HG03103 (cell line): ENCODE data around the gene MUSTN1.

Experiments used
- ATAC-seq: cut with Tn5 transposase; IDR thresholded peaks from one replicate; pipeline ENCODE4 v1.9.1; 2021; ENCODE audit warnings: low read depth; ENCODE audit not compliant: unreplicated experiment

The MUSTN1 gene

DNA sequence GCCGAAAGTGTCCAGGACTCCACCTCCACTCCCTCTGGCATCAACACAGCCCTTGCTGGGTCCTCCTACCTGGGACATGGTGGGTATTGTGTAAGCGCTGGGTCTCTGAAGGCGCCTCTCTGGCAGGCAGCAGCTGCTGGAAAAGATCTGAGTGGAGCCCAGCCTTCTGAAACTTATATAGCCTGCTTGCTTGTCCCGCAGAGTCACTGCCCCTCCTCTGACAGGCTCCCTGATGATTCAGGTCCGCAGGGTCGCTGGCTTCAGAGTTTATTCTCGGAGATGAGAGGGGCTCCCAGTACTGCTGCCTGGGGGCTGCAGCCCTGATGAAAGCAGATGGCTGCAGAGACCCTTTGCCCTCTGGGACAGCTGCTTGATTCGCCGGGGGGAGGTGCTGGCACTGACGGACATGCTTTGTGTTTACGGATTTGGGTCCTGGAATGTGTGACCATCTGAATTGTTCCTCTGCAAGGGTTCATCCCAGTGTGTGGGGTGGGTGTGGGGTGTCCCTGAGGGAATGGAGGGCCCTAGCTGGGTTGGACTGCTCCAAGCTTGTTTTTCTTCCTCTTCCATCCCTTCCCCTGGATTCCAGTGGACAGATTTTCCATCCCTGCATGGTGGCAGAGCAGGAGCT is at the start of gene MUSTN1:
Gene MUSTN1, minus strand, starts transcription at position 149 of the 631 bp plus-strand sequence. Its CDS starts 71 bp downstream, at position 78.
- no peak for ATAC-seq

DNA sequence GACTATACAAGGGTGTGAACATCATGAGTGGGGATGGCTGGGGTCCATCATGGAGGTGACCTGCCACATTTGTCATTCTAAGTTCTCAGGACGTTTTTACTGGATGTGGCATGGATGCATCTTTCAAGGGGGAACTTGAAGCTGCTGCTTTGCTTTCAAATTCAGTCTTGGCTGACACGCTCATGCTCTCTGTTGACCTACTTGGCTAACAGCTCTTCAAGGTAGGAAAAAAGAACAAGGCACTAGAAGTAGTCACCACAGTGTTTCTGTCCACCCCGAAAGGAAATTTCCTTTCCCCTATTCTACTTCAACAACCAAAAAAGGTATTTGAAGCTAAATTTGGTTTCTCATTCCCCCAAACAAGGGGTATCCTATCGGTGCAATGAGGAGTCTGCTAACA is 47.6 kb upstream of the MUSTN1 start:
- no peak for ATAC-seq

DNA sequence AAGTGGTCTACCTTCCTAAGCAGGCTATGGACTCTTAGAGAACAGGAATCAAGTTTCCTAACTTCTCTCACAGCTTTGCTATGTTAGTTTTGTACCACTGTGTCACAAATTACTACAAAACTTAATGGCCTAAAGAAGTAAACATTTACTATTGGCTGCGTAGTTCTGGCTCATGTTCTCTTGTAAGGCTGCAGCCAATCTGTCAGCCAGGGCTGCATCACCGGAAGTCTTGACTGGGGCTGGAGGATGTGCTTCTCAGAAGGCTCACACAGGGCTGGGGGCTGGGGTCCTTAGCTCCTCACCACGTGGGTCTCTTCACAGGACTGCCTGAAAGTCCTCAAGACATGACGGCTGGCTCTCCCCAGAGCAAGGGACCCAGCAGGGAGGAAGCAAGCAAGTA is 47.1 kb upstream of the MUSTN1 start:
- ATAC-seq: no peak

DNA sequence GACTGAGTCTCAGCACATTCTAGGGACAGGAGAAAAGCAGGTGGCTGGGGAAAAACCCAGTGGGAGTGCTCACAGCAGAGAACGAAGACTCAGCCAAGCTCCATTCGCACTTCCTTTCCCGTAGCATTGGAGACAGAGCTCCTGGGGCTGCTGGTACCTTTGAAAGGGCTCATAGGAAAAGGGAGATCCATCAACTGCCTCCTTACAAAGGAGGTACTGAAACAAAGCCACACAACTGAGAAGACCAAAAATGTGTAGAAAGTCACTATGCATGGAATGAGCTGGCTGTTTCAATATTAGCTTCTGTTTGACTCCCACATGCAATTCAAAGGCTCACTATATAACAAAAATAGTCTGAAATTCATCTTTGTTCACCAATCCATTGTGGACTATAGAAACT is 45.7 kb upstream of the MUSTN1 start:
- no peak for ATAC-seq

DNA sequence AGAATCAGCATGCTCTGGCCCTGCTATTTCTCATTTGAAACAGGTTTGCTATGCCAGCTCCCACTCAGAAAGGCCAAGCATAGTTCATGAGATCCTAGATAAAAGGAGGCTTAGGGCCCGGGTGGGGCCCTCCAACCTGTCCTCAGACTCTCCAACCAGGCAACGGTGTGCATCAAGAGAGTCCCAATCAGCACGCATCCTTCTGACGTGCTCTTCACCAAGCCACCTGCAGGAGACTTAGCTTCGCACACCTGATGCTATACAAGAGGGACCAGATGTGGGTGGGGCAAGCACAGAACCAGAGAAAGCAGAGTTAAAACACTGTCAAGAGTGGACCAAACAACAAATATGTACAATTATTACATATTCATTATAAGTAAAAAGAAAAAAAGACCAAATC is 45.2 kb upstream of the MUSTN1 start:
- ATAC-seq: no peak

DNA sequence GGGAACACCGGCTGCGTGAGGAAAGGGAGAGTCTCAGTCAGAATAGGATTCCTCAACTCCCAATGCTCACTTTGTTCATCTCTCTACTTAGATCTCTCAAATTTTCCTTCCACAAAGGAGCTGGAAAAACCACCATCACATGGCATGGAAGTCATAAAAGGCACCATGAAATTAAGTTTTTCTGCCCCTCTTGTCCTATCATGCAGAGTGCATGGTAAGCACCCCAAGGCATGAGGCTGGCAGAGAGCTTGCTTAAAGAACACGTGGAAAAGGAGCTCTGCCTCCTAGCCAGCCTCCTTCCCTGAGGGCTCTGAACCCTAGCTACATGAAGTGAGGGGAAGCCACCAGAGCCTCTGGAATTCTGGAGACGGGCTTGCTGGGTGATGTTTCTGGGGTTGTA is 44.8 kb upstream of the MUSTN1 start:
- ATAC-seq: no peak

DNA sequence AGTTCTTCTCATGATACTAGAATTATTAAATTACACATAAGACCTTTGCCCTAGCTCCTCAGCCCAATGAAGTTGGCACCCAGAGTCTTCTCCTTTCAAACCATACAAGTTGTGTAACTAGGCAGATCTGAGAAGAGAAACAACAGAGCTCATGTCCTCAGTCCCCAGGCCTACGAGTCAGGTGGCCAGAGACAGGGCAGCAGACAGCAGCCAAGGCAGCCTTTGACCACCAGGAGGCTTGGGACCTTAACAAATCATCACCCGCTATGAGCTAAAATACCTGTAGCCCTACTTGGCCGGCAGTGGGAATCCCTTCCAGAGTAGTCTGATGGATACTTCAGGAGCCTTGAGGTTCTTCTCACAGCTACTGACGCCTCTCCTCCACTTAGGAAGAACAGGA is 44.3 kb upstream of the MUSTN1 start:
- ATAC-seq: no peak

DNA sequence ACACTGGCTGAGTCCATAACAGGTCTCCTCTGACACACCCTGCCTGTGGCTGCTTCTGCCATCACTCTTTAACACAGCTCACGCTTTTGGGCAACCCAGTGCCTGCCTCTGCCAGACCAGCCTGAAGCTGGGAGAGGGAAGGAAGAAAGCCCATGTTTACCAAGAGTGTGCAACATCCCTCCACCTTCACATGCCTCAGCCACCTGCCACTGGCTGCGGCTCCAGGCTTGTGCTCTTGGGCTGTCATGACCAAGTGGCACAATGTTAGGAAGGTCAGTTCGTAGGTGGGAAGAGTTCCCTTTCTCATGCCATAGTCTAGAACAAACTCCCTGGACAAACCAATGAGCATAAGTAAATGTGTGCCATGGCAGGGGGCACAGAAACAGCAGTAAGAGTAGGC is 42.3 kb upstream of the MUSTN1 start:
- no peak for ATAC-seq

DNA sequence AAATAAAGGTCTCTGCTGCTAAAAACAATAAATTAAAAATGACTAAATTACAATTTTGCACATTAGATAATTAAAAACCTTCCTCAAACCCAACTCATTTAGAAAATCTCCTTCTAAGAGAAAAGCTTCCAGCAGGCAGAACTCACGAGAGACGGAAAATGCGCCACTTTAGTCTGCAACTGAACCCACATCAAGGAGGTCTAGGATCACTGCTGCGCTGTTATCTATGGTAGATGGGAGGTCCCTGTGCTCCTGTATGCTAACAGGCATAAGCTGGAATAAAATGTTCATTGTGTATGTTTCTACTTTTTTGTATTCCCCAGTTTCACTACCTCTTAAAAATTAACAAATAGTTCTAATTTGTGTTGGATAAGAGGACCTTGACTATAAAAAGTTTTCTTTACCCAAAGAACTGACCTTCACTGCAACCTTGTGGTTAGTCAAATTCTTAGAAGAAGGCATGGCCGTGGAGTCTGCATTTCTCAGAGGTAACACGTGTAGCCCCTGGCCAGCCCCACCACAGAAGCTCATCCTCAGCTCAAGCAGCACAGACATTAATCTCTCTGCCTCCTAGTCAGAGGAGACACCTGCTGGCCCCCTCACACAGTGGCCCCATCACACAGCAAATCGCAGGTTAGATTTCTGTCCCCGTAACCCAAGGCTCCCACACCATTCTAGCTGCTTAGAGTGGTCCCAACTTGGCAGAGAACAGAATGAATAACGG is 40.2 kb upstream of the MUSTN1 start:
- ATAC-seq: no peak

DNA sequence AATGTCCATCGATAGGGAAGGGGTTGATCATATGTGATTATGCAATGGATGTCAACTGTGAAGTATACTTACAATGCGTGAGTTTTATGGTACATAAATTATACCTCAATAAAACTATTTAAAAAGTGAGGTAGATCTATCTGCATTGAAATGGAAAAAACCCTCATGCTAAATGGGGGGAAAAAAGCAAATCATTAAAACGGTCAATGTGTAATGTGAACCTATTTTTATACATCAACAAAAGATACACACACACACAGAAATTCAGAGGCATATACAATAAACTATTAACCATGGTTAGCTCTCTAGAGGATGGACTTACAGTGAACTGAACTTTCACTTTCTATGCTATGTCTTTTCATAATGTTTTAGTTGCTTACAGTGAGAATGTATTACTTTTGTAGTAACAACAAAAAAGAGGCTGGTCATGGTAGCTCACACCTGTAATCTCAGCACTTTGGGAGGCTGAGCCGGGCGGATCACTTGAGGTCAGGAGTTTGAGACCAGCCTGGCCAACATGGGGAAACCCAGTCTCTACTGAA is 39.4 kb upstream of the MUSTN1 start:
- no peak for ATAC-seq

DNA sequence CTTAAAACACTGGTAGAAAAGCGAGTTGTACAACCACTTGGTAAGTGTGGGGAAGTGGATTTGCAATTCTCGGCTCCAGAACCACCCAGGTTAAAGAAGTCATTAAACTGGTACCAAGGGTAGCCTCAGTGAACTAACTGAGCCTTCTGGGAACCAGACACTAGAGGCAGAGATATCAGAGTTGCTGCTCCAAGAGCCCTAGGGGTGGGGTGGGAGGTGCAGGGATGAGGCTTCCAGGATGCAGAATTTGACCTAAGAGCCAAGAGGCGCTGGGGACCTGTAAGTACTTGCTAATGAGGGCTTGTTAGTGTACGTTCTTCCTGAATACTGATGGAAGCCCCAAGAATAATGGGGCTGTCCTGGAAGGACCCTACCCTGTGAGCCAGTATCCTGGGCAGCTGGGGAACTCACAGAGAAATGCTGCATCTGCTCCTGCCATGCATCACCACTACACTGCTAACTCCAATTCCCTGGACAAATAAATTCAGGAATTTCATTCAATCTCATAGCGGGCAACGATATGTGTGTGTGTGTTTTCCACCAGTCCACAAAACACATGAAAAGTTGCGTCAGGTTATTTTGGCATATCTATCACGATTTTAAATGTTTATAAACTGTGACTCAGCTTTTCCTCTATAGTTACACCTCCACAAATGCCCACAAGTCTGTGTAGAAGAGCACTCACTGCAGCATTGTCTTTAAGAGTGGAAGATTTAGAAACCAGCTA is 38.8 kb upstream of the MUSTN1 start:
- no peak for ATAC-seq

DNA sequence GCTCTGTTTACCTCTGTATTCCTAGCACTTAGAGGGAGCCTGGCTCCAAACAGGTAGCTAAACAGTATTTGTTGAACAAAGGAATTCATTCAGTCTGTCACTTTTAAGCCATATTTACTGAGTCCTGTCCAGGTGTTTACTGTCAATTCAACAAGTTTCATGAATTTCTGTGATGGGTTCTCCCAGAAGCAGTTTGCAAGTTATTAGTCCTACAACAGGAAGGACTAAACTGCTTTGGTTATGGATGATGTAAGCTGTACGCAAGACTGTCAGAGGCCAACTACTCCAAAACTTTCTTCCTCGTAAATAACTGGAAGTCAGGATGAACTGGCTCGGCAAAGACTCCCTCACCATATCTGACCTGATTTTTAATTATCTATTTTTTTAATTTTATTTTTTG is 37.4 kb upstream of the MUSTN1 start:
- no peak for ATAC-seq

DNA sequence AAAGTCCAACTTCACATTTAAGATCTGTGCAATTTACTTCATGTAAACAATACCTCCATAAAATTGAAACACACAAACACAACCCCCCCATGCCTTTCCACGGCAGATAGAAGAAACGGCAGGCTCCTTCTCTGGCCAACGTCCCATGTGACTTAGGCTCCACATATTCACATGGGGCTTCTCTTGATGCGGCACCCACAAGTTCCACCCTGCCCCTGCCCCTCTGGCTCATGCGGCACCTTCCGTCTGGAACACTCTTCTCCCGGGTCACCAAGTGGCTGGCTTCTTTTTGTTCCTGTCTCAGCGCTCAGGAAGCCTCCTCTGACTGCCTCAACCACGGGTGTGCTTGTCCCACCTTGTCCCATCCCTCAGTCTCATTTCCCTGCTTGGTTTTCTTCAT is 36.9 kb upstream of the MUSTN1 start:
- ATAC-seq: no peak

DNA sequence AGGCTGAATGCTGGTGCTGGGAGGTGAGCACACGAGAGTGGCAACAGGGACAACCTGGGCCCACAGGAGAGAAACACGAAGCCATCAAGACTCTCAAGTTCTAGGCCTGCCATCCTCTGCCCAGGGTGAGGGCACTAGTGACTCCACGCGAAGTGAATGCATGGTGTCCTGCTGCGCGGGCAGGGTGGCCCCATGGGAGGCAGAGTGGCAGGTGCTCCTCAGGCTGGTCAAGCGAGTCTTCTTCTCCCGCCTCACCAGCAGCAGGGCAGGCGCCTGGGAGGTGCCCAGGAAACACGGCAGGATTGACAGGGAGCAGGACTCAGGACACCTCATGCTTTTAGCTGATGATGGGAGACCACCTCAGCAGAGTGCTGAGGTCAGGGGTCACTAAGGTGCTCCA is 35.7 kb upstream of the MUSTN1 start:
- no peak for ATAC-seq

DNA sequence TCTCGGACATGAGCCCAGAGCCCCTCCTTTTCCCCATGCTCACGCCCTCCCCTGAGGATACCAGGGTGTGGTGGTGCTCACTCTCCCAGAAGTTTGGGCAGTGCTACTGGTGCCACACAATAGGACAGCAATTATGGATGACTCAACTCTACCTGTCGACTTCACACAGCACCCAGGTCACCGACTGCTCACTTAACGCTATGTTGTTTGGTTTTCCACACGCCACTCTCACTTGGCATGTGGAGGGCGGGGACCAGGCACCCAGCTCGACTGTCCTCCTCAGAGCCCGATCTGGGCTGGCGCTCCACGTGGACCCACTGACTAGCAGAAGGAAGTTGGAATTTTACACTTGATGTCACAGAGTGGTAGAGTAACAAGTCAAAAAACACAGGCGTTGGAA is 31.6 kb upstream of the MUSTN1 start:
- ATAC-seq: no peak

DNA sequence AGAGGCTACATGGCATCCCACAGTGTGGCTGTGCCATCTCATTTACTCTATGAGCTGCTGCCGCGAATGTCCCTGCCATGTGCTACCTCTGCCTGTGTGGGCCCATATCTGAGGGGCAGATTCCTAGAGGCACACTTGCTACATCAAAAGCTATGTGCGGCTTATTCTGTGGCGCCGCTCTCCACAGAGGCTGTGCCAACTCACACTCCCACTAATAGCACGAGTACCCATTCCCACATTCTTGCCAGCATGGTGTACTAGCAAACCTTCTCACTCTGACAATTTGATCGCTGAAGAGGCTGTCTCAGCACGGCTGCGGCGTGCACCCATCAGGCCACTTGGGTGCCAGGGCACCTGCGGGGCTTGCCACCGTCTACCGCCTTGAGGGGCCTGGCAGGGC is 31.2 kb upstream of the MUSTN1 start:
- no peak for ATAC-seq

DNA sequence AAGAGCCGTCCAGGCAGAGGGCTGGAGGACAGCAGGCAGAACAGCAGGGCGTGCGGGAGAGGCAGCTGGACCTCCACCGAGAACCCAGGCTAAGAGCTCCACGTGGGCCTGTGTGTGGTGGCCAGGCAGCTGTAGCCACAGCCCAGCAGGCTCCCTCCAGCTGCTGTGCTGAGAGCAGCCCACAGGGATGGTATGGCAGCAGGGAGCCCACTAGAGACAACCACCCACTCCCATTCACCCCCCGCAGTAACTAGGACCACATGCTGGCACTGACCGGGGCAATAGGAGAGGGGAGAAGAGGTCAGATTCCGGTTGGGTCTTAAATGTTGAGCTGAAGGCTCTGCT is 25.6 kb upstream of the MUSTN1 start:
- no peak for ATAC-seq

DNA sequence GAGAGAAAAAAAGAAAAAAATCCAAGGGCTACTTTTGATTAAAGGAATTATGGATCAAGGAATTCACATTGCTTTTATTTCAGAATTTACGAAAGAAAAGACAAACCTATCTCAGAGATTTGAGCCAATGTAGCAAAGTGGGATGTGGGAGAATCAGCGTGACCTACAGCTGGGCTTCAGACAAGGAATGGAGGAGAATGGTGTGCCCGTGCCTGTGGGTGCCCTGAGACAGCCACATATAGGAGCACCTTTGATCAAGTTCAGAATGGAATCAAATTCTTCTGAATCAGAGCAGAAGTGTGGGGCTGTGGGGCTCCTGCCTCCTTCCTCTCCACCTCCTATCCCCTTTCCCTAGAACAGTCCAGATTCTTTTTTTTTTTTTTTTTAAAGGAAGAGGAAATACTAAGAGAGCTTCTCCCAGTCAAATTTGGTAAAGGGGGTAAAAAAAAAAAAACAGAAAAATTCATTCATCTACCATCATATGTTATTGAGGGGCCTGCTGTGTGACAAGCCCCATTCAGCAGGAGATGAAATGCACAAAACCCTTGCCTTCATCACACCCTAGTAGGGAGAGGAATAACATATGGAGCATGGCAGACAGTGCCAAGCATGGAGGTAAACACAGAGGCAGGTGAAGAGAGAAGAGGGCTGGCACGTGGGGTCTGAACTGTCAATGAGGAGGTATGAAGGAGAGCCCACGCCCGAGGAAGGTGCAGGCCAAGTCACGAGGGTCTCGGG is 25.0 kb upstream of the MUSTN1 start:
- ATAC-seq: no peak

DNA sequence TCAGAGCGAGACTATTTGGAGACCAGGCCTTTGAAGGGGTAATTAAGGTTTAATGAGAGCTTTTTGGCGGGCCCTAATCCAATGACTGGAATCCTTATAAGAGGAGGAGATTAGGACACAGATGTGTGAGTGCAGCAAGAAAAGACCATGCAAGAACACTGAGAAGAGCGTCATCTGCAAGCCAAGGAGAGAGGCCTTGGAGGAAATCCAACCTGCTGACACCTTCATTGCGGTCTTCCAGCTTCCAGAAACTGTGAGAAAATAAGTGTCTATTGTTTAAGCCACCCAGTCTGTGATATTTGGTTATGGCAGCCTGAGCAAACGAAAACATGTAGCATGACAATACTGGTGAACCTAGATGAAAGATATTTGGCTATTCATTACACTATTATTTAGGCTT is 23.0 kb upstream of the MUSTN1 start:
- no peak for ATAC-seq

DNA sequence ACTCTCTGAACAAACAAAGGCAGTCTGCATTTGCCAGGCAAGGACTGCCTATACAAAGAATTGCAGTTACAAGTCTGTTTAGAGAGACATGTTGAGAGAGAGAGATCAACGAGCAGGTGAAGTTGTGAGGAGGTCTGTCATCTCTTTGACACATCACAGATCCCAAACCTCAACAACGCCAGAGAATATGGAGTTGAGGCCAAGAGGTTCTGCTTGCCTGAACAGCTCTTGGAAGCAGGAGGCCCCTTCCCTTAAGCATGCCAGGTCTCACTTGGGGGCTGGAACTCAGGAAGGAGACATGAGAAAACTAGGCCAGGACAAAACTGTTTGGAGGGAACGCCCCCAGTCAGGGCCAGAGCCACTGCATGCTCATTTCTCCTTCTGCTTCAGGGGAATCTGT is 22.3 kb upstream of the MUSTN1 start:
- ATAC-seq: no peak

DNA sequence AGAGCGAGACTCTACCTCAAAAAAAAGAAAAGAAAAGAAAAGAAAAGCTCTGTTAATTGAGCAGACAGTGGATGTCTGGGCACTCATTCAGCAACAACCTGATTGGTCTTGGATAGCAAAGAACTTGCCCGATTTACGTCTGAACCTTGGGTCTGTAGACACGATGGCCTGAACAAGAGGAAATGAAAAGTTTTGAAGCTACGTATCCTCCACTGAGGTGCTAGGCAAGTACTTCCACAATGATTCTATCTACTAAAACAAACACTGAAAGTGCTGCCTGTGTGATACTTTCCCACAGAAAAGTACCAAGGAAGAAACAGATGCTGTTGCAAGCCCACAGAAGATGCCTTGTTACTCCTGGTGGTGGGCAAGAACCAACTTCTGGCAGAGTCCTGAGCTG is 21.8 kb upstream of the MUSTN1 start:
- ATAC-seq: no peak
